GM21825 (cell line): ENCODE results near the gene BEST1.

Experiments
- ATAC-seq: cut with Tn5 transposase; IDR thresholded peaks from one replicate; pipeline ENCODE4 v1.9.1; 2021; ENCODE audit warnings: mild to moderate bottlenecking, moderate library complexity; ENCODE audit not compliant: unreplicated experiment

BEST1 gene

GRCh38 chr11:61914471-61915171, 35.5 kb upstream of the BEST1 start:
- ATAC-seq = no peak

- no peak for ATAC-seq
Observed at GRCh38 chr11:61916737-61917333, 33.3 kb upstream of the BEST1 start.

DNA sequence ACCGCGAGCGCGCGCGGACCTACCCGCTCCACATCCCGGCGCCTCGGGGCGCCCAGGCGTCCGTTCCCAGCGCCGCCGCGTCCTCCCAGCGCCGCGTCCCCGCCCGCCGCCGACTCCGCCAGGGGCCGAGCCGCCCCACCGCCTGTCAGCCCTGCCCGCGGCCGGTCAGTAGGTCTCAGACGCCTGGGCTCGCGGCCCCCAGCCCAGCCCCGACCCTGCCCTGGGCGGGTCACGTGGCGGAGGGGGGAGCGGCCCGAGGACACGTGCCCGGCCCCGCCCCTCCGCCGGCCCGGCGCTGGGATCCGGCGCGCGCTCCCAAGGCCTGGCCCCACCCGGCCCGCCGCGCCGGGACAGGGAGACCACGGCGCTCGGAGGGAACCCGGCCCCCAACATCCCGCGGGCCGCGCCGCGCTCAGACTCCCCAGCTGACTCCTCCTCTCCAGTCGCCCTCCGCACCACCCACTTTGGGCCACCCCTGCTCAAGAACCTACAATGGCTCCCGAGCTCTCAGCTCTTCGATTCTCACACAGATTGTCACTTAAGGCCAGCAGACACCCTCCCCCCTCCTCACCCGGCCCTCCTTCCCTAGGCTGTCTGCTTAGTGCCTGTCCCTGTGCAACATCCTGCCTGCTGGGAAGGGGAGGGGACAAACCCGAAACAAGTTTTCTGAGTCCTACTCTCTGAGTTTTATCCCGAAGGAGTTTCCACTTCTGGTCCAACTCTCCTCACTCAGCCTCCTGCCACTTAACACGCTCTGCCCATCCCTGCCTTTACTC, 32.6 kb upstream of the BEST1 start, which contains the start of gene RAB3IL1:
TSS of gene RAB3IL1 (minus strand) at position 233 of the 776 bp plus-strand sequence. CDS start at position 34, 199 bp downstream.
- no peak for ATAC-seq

- no peak for ATAC-seq
Observed at GRCh38 chr11:61918251-61918937, 31.8 kb upstream of the BEST1 start.

DNA sequence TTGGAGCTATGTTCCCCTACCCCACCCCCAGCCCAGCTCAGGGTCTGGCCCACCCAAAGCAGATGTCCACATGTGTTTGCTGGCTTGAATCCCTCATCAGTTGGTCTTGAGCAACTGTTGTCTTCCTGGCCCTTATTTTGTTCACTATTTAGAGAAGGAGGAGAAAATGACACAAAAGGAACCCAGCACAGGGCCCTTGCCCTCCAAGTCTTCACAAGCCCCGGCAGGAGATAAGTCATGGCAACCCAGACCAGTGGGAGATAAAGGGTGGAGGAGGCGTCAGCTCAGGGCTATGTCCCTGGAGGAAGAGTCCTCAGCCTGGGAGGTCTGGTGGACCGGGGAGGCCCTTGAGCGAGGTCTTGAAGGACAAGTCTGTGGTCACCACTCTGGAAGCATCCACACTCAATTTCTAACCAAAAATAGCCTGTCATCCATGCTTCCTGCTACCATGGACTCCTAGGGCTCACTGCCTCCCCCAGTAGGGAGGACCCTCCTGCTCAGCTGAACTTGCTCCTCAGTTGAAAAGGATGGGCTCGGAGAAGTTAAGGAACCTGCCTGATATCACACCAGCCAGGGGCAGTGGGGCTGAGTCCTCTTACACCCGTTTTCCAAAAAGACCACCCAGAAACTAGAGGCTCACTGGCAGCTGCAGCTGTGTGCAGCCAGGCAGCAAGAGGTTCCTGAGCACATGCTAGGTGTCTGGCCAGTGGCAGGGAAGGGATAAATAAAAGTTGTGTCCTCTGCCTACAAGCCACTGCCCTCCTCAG, 31.0 kb upstream of the BEST1 start:
- ATAC-seq = no peak

DNA sequence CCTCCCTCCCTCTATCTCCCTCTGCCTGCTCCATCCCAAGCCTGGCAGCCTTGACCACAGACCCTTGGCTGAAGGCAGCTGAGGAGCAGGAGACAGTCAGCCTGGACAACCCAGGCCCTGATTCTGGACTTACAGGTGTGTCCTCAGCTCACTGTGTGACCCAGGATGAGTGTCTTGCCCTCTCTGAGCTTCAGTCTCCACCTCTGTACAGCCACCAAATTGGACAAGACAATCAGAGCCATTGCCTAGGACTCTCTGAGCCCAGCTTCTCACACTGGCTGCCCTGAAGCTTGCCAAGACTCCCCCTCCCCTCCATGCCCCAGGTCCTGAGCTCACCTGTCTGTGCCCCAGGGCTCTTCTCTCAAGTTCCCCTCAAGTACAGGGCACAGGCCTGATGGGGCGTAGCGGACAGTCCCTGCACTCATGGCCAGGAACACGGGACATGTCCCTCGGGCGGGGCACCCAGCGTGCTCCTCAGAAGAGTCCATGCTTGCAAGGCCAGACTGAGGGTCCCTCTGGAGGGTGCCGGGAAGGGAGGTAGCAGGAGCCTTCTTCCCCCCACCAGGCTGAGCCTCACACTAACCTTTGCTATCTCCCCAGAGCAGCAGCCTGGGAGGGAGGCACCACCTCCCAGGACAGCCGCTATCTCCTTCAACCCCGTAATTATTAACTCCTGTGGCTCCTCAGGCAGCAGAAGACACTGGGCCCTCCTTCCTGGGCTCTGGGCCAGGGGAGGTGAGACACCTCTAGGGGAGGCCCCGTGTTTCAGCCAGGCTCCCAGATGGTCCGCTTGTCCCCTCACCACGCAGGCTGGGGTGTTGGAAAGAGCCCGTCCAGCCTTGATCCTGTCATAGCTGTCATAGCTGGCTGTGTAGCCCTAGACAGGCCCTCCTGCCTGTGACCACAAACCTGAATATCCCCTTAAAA, 30.2 kb upstream of the BEST1 start:
- no peak for ATAC-seq

- no peak for ATAC-seq
Observed at GRCh38 chr11:61921446-61921845, 28.7 kb upstream of the BEST1 start.

DNA sequence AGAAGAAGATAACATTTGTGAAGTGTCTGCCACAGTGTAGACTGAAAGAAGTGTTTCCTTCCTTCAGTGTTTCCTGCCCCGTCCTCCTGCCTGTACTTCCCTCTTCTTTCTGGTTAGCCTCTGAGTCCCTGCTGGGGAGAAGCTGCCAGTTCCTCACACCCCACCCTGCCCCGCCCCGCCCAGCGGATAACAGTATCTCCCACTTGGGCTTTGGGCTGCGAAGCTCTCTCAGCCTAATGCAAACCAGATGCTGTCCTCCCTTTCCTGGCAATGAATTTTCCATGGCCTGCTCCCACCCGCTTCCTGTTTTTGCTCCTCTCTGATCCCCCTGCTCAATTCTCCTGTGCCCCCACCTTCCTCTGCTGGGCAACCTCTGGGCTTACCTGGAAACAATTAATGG, 27.6 kb upstream of the BEST1 start:
- no peak for ATAC-seq

GRCh38 chr11:61923166-61924063, 26.7 kb upstream of the BEST1 start:
- no peak for ATAC-seq

DNA sequence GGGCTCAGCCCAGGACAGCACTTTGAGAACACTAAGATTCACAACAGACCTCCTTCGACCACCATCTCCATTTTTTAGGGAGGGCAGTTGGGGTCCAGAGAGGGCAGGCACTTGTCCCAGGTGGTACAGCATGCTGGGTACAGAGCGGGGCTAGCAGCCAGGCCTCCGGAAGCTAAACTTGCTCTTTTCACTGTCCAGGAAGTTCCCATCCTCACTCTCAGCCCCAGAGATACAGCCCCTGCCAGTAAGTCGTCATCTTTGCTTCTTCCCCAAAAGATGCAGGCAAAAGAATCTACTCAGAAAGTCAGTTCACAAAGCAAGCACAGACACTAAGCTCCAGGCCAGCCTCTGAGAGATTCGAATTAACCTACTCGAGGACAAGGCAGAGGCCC, 26.1 kb upstream of the BEST1 start:
- ATAC-seq = no peak

- ATAC-seq = no peak
Observed at GRCh38 chr11:61925736-61926135, 24.4 kb upstream of the BEST1 start.

GRCh38 chr11:61926235-61926634, 23.9 kb upstream of the BEST1 start:
- no peak for ATAC-seq

DNA sequence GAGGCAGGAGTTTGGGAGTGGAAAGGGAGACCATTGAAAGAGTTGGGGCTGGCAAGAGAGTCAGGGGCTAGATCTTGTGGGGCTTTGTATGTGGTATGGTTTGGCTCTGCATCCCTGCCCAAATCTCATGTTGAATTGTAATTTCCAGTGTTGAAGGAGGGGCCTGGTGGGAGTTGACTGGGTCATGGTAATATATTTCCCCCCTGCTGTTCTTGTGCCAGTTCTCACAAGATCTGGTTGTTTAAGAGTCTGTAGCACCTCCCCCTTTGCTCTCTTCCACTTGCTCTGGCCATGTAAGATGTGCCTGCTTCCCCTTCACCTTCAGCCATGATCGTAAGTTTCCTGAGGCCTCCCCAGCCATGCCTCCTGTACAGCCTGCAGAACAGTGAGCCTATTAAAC, 22.6 kb upstream of the BEST1 start:
- ATAC-seq = no peak

DNA sequence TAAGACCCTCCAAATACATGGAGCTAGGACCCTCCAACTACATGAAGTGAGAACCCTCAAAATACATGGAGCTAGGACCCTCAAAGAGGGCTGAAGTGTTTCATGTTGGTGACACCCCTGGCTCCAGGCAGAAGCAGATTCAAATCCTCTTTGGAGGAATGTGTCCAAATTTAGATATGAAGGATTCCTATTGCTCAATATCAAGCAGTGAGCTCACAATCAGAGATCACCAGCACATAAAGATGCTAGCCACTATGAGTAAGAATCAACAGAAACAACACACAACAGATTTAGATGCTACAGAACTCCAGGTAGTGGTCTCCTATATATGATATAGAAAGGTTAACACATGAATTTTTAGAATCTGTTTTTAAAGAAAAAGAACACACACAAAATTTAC, 21.5 kb upstream of the BEST1 start:
- no peak for ATAC-seq

- ATAC-seq = no peak
Observed at GRCh38 chr11:61930933-61931332, 19.2 kb upstream of the BEST1 start.

DNA sequence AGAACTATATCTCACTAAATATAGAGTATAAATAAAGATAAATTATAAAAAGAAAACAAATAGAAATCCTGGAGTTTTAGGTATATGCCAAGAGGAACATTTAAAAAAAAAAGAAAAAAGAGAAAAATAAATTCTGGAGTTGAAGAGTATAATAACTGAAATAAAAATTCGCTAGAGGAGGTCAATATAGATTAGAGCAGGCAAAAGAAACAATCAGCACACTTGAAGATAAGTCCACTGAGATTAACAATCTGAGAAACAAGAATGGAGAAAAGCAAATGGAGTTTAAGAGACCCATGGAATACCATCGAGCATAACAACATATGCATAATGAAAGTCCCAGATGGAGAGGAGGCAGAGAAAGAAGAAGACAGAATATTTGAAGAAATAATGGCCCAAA, 14.3 kb upstream of the BEST1 start:
- no peak for ATAC-seq

GRCh38 chr11:61940466-61940865, 9.7 kb upstream of the BEST1 start:
- no peak for ATAC-seq

GRCh38 chr11:61945191-61945590, 5.0 kb upstream of the BEST1 start:
- ATAC-seq = no peak

GRCh38 chr11:61946894-61947293, 3.3 kb upstream of the BEST1 start:
- no peak for ATAC-seq
